H9 (cell line): ENCODE data around the gene ELMO2. TPM values are rescaled to one million over a fixed set of nuclear protein-coding genes. Genes with fewer than 3 reads are reported as not detected.

ENCODE experiments used
- DNase-seq: peaks from one replicate; pipeline ENCODE4 v3.0.0-alpha.2; 2017
- H2AFZ ChIP-seq: one replicate; pipeline ENCODE4 v1.6.1; 2013; ENCODE audit warnings: mild to moderate bottlenecking, low read length, control low read depth, moderate library complexity
- H2AK5ac ChIP-seq: 2 replicates; pipeline ENCODE4 v1.6.1; 2013; ENCODE audit warnings: low read length, control low read depth, mixed read lengths; ENCODE audit not compliant: insufficient read length
- H2BK120ac ChIP-seq: one replicate; pipeline ENCODE4 v1.6.1; 2013; ENCODE audit warnings: low read depth, mild to moderate bottlenecking, low read length, control low read depth, inconsistent platforms; ENCODE audit not compliant: poor library complexity, severe bottlenecking
- H2BK12ac ChIP-seq: 2 replicates; pipeline ENCODE4 v1.6.1; 2013; ENCODE audit warnings: low read length, control low read depth, mixed read lengths, low read depth; ENCODE audit not compliant: insufficient read length
- H2BK15ac ChIP-seq: 2 replicates; pipeline ENCODE4 v1.6.1; 2013; ENCODE audit warnings: low read depth, low read length, control low read depth
- H2BK20ac ChIP-seq: one replicate; pipeline ENCODE4 v1.6.1; 2013; ENCODE audit warnings: low read depth, mild to moderate bottlenecking, low read length, control low read depth, inconsistent platforms; ENCODE audit not compliant: poor library complexity, severe bottlenecking
- H2BK5ac ChIP-seq: 2 replicates; pipeline ENCODE4 v1.6.1; 2013; ENCODE audit warnings: low read length, control low read depth, mixed read lengths; ENCODE audit not compliant: insufficient read length
- H3K14ac ChIP-seq: 2 replicates; pipeline ENCODE4 v1.6.1; 2013; ENCODE audit warnings: low read length, control low read depth; ENCODE audit not compliant: insufficient read depth
- H3K18ac ChIP-seq: 2 replicates; pipeline ENCODE4 v1.6.1; 2013; ENCODE audit warnings: low read depth, mild to moderate bottlenecking, mixed read lengths, low read length, control low read depth; ENCODE audit not compliant: insufficient read length
- H3K23ac ChIP-seq: 2 replicates; pipeline ENCODE4 v1.6.1; 2013; ENCODE audit warnings: low read length, control low read depth, mixed read lengths, low read depth; ENCODE audit not compliant: insufficient read length
- H3K23me2 ChIP-seq: 2 replicates; pipeline ENCODE4 v1.6.1; 2013; ENCODE audit warnings: low read depth, mild to moderate bottlenecking, mixed read lengths, low read length, control low read depth; ENCODE audit not compliant: insufficient read length, poor library complexity, severe bottlenecking
- H3K27ac ChIP-seq: 2 replicates; pipeline ENCODE4 v1.5.1; 2013; ENCODE audit warnings: low read length, control low read depth, mixed read lengths, low read depth; ENCODE audit not compliant: insufficient read length
- H3K27me3 ChIP-seq: 2 replicates; pipeline ENCODE4 v1.6.1; 2013; ENCODE audit warnings: low read length, control low read depth, inconsistent platforms; ENCODE audit not compliant: insufficient read depth
- H3K4ac ChIP-seq: 2 replicates; pipeline ENCODE4 v1.6.1; 2013; ENCODE audit warnings: low read depth, mild to moderate bottlenecking, control low read depth, inconsistent platforms, low read length, moderate library complexity
- H3K4me1 ChIP-seq: 2 replicates; pipeline ENCODE4 v1.6.1; 2013; ENCODE audit warnings: low read length, control low read depth, inconsistent platforms; ENCODE audit not compliant: insufficient read depth
- H3K4me2 ChIP-seq: 2 replicates; pipeline ENCODE4 v1.6.1; 2013; ENCODE audit warnings: low read length, control low read depth, mixed read lengths; ENCODE audit not compliant: insufficient read length, insufficient read depth
- H3K56ac ChIP-seq: 2 replicates; pipeline ENCODE4 v1.6.1; 2013; ENCODE audit warnings: low read depth, mild to moderate bottlenecking, mixed read lengths, low read length, control low read depth; ENCODE audit not compliant: insufficient read length
- H3K79me1 ChIP-seq: 2 replicates; pipeline ENCODE4 v1.6.1; 2013; ENCODE audit warnings: low read depth, mild to moderate bottlenecking, moderate library complexity, low read length, control low read depth, inconsistent platforms; ENCODE audit not compliant: insufficient read depth, poor library complexity, severe bottlenecking
- H3K79me2 ChIP-seq: 2 replicates; pipeline ENCODE4 v1.6.1; 2013; ENCODE audit warnings: low read length, control low read depth, inconsistent platforms; ENCODE audit not compliant: insufficient read depth
- H3K9ac ChIP-seq: 2 replicates; pipeline ENCODE4 v1.6.1; 2013; ENCODE audit warnings: low read length, control low read depth, mixed read lengths; ENCODE audit not compliant: insufficient read length; ENCODE audit errors: extremely low read depth
- H3K9me3 ChIP-seq: one replicate; pipeline ENCODE4 v1.6.1; 2013; ENCODE audit warnings: low read depth, low read length, inconsistent platforms; ENCODE audit not compliant: control insufficient read depth
- H3T11ph ChIP-seq: one replicate; pipeline ENCODE4 v1.6.1; 2013; ENCODE audit warnings: mild to moderate bottlenecking, low read length, control low read depth, inconsistent platforms
- H4K20me1 ChIP-seq: one replicate; pipeline ENCODE4 v1.6.1; 2013; ENCODE audit not compliant: control insufficient read depth, insufficient read length, insufficient read depth
- H4K5ac ChIP-seq: 2 replicates; pipeline ENCODE4 v1.6.1; 2013; ENCODE audit warnings: low read depth, mild to moderate bottlenecking, mixed read lengths, low read length, control low read depth; ENCODE audit not compliant: insufficient read length
- H4K8ac ChIP-seq: replicated peaks from 2 replicates; pipeline ENCODE4 v1.6.1; 2013; ENCODE audit warnings: low read length, control low read depth, mixed read lengths, low read depth; ENCODE audit not compliant: insufficient read length
- H4K91ac ChIP-seq: 2 replicates; pipeline ENCODE4 v1.6.1; 2013; ENCODE audit warnings: low read depth, mild to moderate bottlenecking, moderate library complexity, mixed read lengths, low read length, control low read depth; ENCODE audit not compliant: insufficient read length
- H3K27ac Mint-ChIP-seq, 3 experiments: 2 replicates in 2 of 3; 3 replicates in 1 of 3; pipeline ENCODE4 v1.8.0; 2020 to 2021; ENCODE audit warnings: mixed read lengths in 3 of 3, mild to moderate bottlenecking in 1 of 3, moderate library complexity in 1 of 3
- H3K27me3 Mint-ChIP-seq: 2 replicates; pipeline ENCODE4 v1.8.0; 2021; ENCODE audit warnings: low read depth, mild to moderate bottlenecking, moderate library complexity, mixed read lengths
- H3K36me3 Mint-ChIP-seq, 3 experiments: 2 replicates in 2 of 3; 3 replicates in 1 of 3; pipeline ENCODE4 v1.8.0; 2020 to 2021; ENCODE audit warnings: low read depth in 3 of 3, mixed read lengths in 3 of 3; ENCODE audit not compliant: insufficient read depth in 1 of 3
- H3K4me1 Mint-ChIP-seq, 2 experiments: 2 replicates each; pipeline ENCODE4 v1.8.0; 2020; ENCODE audit warnings: mixed read lengths in 2 of 2
- H3K4me3 Mint-ChIP-seq, 2 experiments: 2 replicates in 1 of 2; 3 replicates in 1 of 2; pipeline ENCODE4 v1.8.0; 2020 to 2021; ENCODE audit warnings: mild to moderate bottlenecking in 2 of 2, mixed read lengths in 2 of 2, moderate library complexity in 1 of 2
- H3K9me3 Mint-ChIP-seq, 2 experiments: 2 replicates in 1 of 2; 3 replicates in 1 of 2; pipeline ENCODE4 v1.8.0; 2020; ENCODE audit warnings: mild to moderate bottlenecking in 2 of 2, mixed read lengths in 2 of 2, moderate library complexity in 1 of 2
- CTCF ChIP-seq: fragments of 200-600 bp; sonication (generic); conservative IDR thresholded peaks from 3 replicates; pipeline ENCODE4 v1.8.0; 2021; ENCODE audit warnings: antibody characterized with exemption, mild to moderate bottlenecking
- WGBS: extraction: QIAGEN DNeasy Blood & Tissue Kit; methylation state at CpG from one replicate; pipeline ENCODE4 v1.1.7; 2013; ENCODE audit warnings: missing lambda C conversion rate, low lambda C conversion rate, mixed read lengths; ENCODE audit not compliant: insufficient read length; ENCODE audit errors: extremely low coverage; 5-methylcytosine and 5-hydroxymethylcytosine counted together
- total RNA-seq: library from RNA; stranded (reverse); gene quantifications from 2 replicates; pipeline ENCODE4 v1.2.1, GENCODE V29; 2021

Gene ELMO2
- total RNA-seq, 1 experiment from 2014 or later, result 32.5 TPM

DNA sequence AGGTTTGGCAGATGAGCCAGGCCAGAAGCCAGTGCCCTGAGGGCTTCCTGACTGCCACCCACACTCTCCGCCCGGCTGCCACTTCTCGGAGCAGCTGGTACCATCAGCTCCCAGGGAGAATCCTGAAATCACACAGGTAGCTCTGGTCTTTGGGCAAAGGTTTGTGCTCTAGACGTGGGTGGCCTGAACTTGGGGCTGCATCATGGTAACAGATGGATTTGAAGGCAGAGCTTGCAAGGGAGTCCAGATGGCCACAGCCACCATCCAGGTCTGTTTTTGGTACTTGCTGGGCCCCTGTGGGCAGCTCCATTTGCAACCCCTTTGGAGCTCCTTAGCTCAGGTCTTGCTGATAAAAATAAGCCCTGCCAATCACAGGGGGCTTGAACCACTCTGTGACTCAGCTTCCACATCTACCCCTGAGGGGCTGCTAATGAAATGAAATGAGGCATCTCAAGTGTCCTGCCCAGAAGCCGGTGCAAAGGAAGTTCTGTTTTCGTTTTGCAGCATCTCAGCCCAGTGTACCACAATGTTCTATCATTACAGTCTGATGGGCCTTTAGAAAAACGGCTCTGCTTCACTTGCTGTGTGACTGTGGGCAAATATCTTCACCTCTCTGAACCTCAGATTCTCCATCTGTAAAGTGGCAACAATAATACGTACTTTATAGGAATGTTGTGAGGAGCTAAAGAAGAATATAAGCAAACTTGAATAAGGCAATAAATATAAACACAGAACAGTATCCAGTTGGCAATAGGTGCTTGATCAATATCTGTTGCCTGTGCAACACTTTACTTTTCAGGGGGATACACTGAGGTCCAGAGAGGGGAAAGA is 73.0 kb downstream of the ELMO2 start:
- no peaks in the 10 kb centered on the region for H3K79me1 ChIP-seq
- no peaks in the 10 kb centered on the region for H3K36me3 Mint-ChIP-seq
- no peak overlapping the region for H3K27ac Mint-ChIP-seq

More for the DNA sequence above, 73.0 kb downstream of the ELMO2 start:
- Mint-ChIP-seq H3K4me1 (peaks cover 9 to 58% of the 10 kb centered on the region in 2 experiments), H3K4me3 (no peak overlapping the region), H3K27me3 (peaks cover 15% of the 10 kb centered on the region), H3K9me3 (no peaks in the 10 kb centered on the region)
- no CpG with 5 or more reads among the region's 8 CpGs for WGBS
- DNase-seq, result no peak
- Histone ChIP-seq H2BK20ac (no peak overlapping the region), H3K27me3 (no peaks in the 10 kb centered on the region), H2BK120ac (no peak overlapping the region), H2BK12ac (no peak overlapping the region), H3K4me2 (no peak overlapping the region), H4K5ac (no peak overlapping the region), H3K18ac (no peak overlapping the region), H3T11ph (no peak overlapping the region), H2AK5ac (no peak overlapping the region), H3K9me3 (no peaks in the 10 kb centered on the region), H2BK15ac (no peak overlapping the region), H3K79me2 (no peaks in the 10 kb centered on the region), H3K27ac (no peak overlapping the region), H3K4ac (no peak overlapping the region), H3K23ac (no peak overlapping the region), H3K9ac (no peak overlapping the region), H3K23me2 (no peaks in the 10 kb centered on the region), H3K4me1 (no peaks in the 10 kb centered on the region), H3K14ac (no peak overlapping the region; the same call in 1 of the 2 replicates), H2AFZ (no peak overlapping the region), H3K56ac (no peak overlapping the region), H2BK5ac (no peak overlapping the region), H4K8ac (no peak overlapping the region), H4K20me1 (no peaks in the 10 kb centered on the region), H4K91ac (no peak overlapping the region)
- TF ChIP-seq CTCF, result no peak
